ENCODE data around the gene ALB.
"Not testable (repeated sequence)": the region's sequence is repeated elsewhere in the genome, so short reads cannot be mapped to it uniquely, and the experiment has no call there.

ALB gene

GRCh38 chr4:73404042-73404441 is at the start of gene ALB:
Gene ALB (plus strand): TSS chr4:73404287. CDS start chr4:73404328, 41 bp downstream.
- no peak for DNase-seq (ENCODE audit: low read depth)

GRCh38 chr4:73357174-73357573 is 46.9 kb upstream of the ALB start:
- DNase-seq (ENCODE audit: low read depth), result not testable (repeated sequence)

- DNase-seq (ENCODE audit: low read depth), result not testable (repeated sequence)
These were observed 34.4 kb upstream of the ALB start for GRCh38 chr4:73369506-73370199.

GRCh38 chr4:73375328-73375741 is 28.8 kb upstream of the ALB start:
- DNase-seq (ENCODE audit: low read depth), result no peak

GRCh38 chr4:73376251-73376650 is 27.8 kb upstream of the ALB start:
- no peak for DNase-seq (ENCODE audit: low read depth)

GRCh38 chr4:73376976-73377375 is 27.1 kb upstream of the ALB start:
- no peak for DNase-seq (ENCODE audit: low read depth)

GRCh38 chr4:73378887-73379286 is 25.2 kb upstream of the ALB start:
- no peak for DNase-seq (ENCODE audit: low read depth)

- no peak for DNase-seq (ENCODE audit: low read depth)
These were observed 24.1 kb upstream of the ALB start for GRCh38 chr4:73379946-73380345.

GRCh38 chr4:73381214-73381613 is 22.9 kb upstream of the ALB start:
- DNase-seq (ENCODE audit: low read depth), result no peak

GRCh38 chr4:73383452-73383851 is 20.6 kb upstream of the ALB start:
- no peak for DNase-seq (ENCODE audit: low read depth)

GRCh38 chr4:73387552-73387951 is 16.5 kb upstream of the ALB start:
- DNase-seq (ENCODE audit: low read depth), result no peak

GRCh38 chr4:73388887-73389286 is 15.2 kb upstream of the ALB start:
- DNase-seq (ENCODE audit: low read depth), result no peak

- DNase-seq (ENCODE audit: low read depth), result not testable (repeated sequence)
These were observed 14.4 kb upstream of the ALB start for GRCh38 chr4:73389663-73390062.

- DNase-seq (ENCODE audit: low read depth), result no peak
These were observed 12.3 kb upstream of the ALB start for GRCh38 chr4:73391774-73392173.

- no peak for DNase-seq (ENCODE audit: low read depth)
These were observed 11.2 kb upstream of the ALB start for GRCh38 chr4:73392936-73393335.

- DNase-seq (ENCODE audit: low read depth), result no peak
These were observed 7.8 kb upstream of the ALB start for GRCh38 chr4:73396304-73396703.

- DNase-seq (ENCODE audit: low read depth), result no peak
These were observed 6.8 kb upstream of the ALB start for GRCh38 chr4:73396993-73397972.

- no peak for DNase-seq (ENCODE audit: low read depth)
These were observed 2.7 kb upstream of the ALB start for GRCh38 chr4:73401412-73401811.

- no peak for DNase-seq (ENCODE audit: low read depth)
These were observed 370 bp downstream of the ALB start for GRCh38 chr4:73404457-73404856.

- no peak for DNase-seq (ENCODE audit: low read depth)
These were observed 1.1 kb downstream of the ALB start for GRCh38 chr4:73405138-73405537.

GRCh38 chr4:73406548-73406875 is 2.4 kb downstream of the ALB start:
- no peak for DNase-seq (ENCODE audit: low read depth)

GRCh38 chr4:73407227-73407673 is 3.2 kb downstream of the ALB start:
- DNase-seq (ENCODE audit: low read depth), result no peak

GRCh38 chr4:73408181-73408867 is 4.2 kb downstream of the ALB start:
- no peak for DNase-seq (ENCODE audit: low read depth)
